Daoy (cell line): ENCODE results near the gene NEDD9. TPM values are rescaled to one million over a fixed set of nuclear protein-coding genes. Genes with fewer than 3 reads are reported as not detected.

ENCODE experiments used
- DNase-seq: peaks from one replicate; pipeline ENCODE4 v3.0.0-alpha.2; 2015; ENCODE audit warnings: low read depth
- total RNA-seq: library from RNA; depleted of rRNA; stranded (reverse); fragments of >200 nt; shearing (Covaris generic); gene quantifications from 2 replicates; pipeline ENCODE4 v1.2.3, GENCODE V29; 2014; rRNA removed

Gene NEDD9
- total RNA-seq, 1 experiment from 2014 or later = 20.5 TPM

DNA sequence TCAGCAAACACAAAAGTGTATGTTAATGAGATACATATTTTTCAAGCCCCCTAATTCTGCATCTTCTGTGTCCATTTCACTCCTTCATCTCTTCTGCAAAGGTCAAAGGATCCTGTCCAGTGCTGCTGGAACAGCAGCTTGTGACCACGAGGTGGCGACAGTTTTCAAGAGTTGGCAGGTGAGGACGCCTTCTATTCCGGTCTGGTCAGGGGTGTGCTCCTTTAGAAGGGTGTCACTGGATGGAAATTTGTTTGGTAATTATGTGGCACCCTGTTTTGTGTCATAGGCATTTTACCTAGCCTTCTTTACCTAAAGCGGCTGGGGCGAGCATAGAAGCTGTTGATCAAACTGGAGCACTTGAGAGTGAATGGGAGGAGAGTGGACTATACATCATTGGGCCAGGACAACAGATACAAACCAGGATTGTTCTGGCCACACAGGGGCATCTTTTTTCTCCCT is 88.0 kb downstream of the NEDD9 start:
- DNase-seq = peak; percentile 83

DNA sequence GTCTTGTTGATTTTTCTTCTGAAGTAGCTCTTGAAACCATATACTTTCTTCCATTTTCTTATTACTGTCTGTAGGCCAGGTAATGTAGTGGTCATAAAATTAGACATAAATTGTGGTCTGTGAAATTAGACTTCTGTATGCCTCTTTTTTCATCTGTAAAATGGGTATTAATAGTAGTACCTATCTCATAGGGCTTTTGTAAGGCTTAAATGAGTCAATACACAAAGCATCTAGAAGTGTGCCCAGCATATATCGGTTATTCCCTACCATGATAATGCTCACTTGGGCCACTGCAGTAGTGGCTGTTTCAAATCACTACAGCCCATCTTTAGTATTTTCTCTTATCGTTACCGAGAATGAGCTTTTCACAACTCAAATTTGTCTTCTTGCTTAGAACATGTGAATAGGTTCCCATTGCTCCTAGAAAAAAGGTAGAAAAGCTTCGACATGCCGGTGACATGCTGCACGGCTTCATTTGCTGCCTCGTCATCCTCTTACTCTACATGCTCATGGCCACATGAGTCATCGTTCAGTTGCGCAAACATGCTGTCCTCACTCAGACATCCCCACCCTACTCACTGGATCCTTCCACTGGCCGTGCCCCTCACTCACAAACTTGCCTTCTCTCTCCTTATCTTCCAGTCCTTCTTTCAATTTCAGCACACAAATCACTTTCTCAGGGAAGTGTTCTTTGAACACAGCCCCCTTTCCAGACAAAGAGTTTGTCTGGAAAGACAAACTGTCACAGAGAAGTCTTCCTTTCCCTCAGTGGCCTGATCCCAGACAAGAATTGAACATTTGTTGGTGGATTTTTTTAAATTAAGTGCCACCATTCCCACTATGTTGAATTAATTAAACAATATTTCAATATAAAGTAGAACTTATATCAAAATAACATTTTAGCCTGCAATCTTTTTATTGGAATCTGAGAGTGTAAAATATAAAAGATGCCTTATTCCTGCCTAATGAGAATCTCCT is 88.8 kb downstream of the NEDD9 start:
- DNase-seq = peak; percentile 96

DNA sequence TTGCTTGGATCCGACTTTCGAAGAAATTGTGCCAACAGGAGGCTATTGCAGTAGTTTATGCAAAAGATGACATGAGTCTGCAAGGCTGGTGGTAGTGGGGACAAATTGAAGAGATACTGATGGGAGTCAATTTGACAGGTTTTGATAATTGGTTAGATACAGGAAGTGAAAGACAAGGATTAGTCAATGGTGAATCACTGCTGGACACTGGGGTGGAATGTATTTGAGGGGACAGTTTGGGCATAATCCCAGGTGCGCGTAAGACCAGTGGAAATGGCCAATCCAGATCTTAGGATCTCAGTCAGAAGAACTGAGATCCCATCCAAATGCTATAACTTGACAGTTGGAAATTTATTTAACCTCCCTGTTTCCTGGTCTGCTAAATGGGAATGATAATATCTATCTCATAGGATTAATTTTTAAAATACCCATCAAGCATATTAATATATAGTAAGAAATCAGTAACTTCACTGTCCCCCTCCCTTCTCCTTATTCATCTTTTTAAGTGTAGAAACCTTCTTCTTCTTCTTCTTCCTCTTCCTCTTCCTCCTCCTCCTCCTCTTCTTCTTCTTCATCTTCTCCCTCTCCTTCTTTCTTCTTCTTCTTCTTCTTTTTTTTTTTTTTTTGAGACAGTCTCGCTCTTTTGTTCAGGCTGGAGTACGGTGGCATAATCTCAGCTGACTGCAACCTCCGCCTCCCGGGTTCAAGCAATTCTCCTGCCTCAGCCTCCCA is 90.0 kb downstream of the NEDD9 start:
- DNase-seq = no peak

DNA sequence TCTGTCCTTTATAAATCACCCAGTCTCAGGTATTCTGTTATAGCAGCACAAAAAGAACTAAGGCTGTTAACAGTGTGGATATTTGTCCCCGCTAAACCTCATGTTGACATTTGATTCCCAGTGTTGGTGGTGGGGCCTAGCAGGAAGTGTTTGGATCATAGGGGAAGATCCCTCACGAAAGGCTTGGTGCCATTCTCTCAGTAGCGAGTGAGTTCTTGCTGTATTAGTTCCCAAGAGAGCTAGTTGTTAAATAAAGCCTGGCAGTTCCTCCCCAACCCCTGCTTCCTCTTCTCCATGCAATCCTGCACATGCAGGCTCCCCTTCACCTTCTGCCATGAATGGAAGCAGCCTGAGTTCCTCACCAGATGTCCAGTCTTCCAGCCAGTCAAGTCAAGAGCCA is 91.2 kb downstream of the NEDD9 start:
- no peak for DNase-seq

DNA sequence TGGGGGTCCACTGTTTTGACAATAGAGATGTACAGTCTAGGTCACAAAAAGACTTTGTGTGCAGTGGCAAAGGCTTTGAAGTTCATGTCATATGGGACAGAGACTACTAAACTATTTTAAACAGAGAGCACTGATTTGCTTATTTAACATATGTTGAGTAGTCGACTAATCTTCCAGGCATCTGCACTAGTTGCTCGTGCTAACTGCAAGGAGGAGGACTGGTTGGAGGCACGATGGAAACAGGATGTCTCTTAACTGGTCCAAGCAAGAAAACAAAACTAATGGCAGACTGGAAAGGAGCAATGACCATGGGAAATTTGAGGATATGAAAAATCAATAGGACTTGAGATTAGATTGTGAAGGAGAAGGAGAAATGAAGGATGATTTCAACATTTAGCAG is 92.4 kb downstream of the NEDD9 start:
- DNase-seq = no peak

DNA sequence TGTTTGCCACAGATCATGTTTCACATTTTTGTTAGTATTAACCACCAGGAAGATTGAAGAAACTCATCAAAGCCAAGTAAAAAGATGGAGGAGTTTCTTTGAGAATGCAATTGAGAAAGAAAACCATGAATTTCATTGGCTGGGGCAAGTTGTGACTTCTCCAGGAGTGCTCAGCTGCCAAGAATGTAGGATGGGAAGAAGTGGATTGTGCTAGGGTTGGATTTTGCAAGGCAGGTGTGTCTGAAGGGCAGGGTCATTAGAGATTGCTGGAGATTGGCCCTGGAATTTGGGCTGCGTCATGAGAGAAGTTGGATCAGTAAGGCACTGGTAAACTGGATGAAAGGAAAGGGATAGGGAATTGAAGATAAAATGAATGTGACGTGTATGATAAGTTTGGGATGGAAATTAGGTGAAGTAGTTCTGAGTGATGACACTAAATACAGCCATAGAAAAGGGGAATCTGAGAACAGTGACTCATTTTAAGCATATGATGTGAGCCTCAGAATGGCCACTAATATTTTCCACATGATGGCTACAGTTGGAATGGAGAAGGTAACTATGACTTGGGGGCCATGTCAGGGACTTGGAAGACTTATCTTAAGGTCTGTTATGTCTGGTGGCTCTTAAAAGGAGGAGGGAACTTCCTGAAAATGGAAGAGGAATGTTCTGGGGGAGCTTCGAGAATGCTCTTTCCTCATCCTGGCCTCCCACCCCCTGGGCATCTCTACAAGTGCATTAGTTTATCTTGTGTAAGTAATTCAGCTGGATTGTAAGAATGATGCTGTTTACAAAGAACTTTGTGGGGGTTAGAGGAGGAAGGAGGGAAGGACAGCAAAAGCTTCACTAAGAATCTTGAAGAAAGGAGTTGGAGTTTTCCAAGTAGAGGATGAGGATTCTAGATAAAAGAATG is 93.2 kb downstream of the NEDD9 start:
- no peak for DNase-seq

DNA sequence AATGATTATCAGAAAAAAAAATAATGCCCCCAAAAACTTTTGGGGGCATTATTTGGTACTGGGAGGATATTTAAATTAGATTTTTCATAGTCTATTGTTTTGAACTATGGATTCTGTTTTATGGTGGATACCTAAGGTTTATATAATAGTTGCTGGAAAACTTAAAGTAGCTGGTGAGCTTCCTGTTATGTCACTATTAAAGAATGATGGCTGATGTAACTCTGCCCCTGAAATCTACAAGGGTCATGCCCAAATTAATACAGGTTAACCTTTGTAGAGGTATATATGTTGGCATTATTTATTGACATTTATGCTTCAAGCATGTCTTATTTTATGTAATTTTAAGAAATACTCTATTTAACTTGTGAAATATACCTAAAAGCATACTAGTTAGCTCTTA is 95.7 kb downstream of the NEDD9 start:
- DNase-seq = no peak

Other genes starting within 250 kb of the NEDD9 start
- 11.3 and 11.5 TPM in 2 replicates for gene ELOVL2, start 188.4 kb downstream of the NEDD9 start, total RNA-seq
- gene SMIM13, start 138.8 kb downstream of the NEDD9 start, total RNA-seq = 28.3 and 29.0 TPM in 2 replicates
- not detected in 2 replicates for gene ERVFRD-1, start 120.9 kb downstream of the NEDD9 start, total RNA-seq